HEK293 (cell line): Measurements from ENCODE around the gene BYSL.

Experiments used
- GLI4 ChIP-seq: fragments of 450-650 bp; formaldehyde crosslinking; IDR thresholded peaks from 2 replicates; pipeline ENCODE4 v1.5.1; 2016; ENCODE audit warnings: missing biosample characterization, missing genetic modification characterization
- KLF10 ChIP-seq: fragments of 450-650 bp; IDR thresholded peaks from 2 replicates; pipeline ENCODE4 v1.5.1; 2018; ENCODE audit warnings: missing biosample characterization, mild to moderate bottlenecking, missing genetic modification characterization
- KLF16 ChIP-seq: fragments of 450-650 bp; formaldehyde crosslinking; IDR thresholded peaks from 2 replicates; pipeline ENCODE4 v1.5.1; 2017; ENCODE audit warnings: missing biosample characterization, missing genetic modification characterization
- KLF17 ChIP-seq: fragments of 450-650 bp; formaldehyde crosslinking; IDR thresholded peaks from 2 replicates; pipeline ENCODE4 v1.5.1; 2016; ENCODE audit warnings: missing biosample characterization, missing genetic modification characterization
- KLF8 ChIP-seq: fragments of 450-650 bp; formaldehyde crosslinking; IDR thresholded peaks from 2 replicates; pipeline ENCODE4 v1.5.1; 2016; ENCODE audit warnings: missing biosample characterization, missing genetic modification characterization
- MEIS1 ChIP-seq: sonication (generic); formaldehyde crosslinking; IDR thresholded peaks from 2 replicates; pipeline ENCODE4 v1.8.1; 2022; ENCODE audit warnings: missing genetic modification reagents, mild to moderate bottlenecking, borderline replicate concordance
- OVOL3 ChIP-seq: fragments of 450-650 bp; formaldehyde crosslinking; IDR thresholded peaks from 2 replicates; pipeline ENCODE4 v1.5.1; 2016; ENCODE audit warnings: missing biosample characterization, missing genetic modification characterization
- REST ChIP-seq: fragments of 450-650 bp; formaldehyde crosslinking; IDR thresholded peaks from 2 replicates; pipeline ENCODE4 v1.5.1; 2016; ENCODE audit warnings: missing biosample characterization, missing genetic modification characterization
- SALL2 ChIP-seq: fragments of 450-650 bp; formaldehyde crosslinking; IDR thresholded peaks from 2 replicates; pipeline ENCODE4 v1.5.0; 2017; ENCODE audit warnings: missing biosample characterization, mild to moderate bottlenecking, missing genetic modification characterization, borderline replicate concordance
- SP2 ChIP-seq: fragments of 450-650 bp; formaldehyde crosslinking; IDR thresholded peaks from 2 replicates; pipeline ENCODE4 v1.5.1; 2016; ENCODE audit warnings: missing biosample characterization, missing genetic modification characterization
- TCF7L2 ChIP-seq: IDR thresholded peaks from 2 replicates; pipeline ENCODE4 v1.6.1; 2011; ENCODE audit warnings: low read depth, mild to moderate bottlenecking, inconsistent platforms, low read length, moderate library complexity, borderline replicate concordance
- TRIM28 ChIP-seq: IDR thresholded peaks from 2 replicates; pipeline ENCODE4 v1.6.1; 2011; ENCODE audit warnings: low read length, control low read depth, borderline replicate concordance
- ZBTB10 ChIP-seq: fragments of 450-650 bp; formaldehyde crosslinking; IDR thresholded peaks from 2 replicates; pipeline ENCODE4 v1.5.1; 2016; ENCODE audit warnings: missing biosample characterization, missing genetic modification characterization
- ZBTB11 ChIP-seq: fragments of 450-650 bp; formaldehyde crosslinking; conservative IDR thresholded peaks from 2 replicates; pipeline ENCODE4 v1.5.1; 2016; ENCODE audit warnings: low read depth, missing biosample characterization, missing genetic modification characterization
- ZBTB48 ChIP-seq: fragments of 450-650 bp; formaldehyde crosslinking; IDR thresholded peaks from 2 replicates; pipeline ENCODE4 v1.5.1; 2016; ENCODE audit warnings: missing biosample characterization, missing genetic modification characterization
- ZEB2 ChIP-seq: fragments of 450-650 bp; formaldehyde crosslinking; IDR thresholded peaks from 2 replicates; pipeline ENCODE4 v1.5.1; 2016; ENCODE audit warnings: missing biosample characterization, missing genetic modification characterization
- ZNF16 ChIP-seq: fragments of 450-650 bp; formaldehyde crosslinking; IDR thresholded peaks from 2 replicates; pipeline ENCODE4 v1.5.1; 2016; ENCODE audit warnings: low read depth, missing biosample characterization, missing genetic modification characterization
- ZNF248 ChIP-seq: fragments of 450-650 bp; formaldehyde crosslinking; IDR thresholded peaks from 2 replicates; pipeline ENCODE4 v1.5.1; 2017; ENCODE audit warnings: missing biosample characterization, missing genetic modification characterization
- ZNF391 ChIP-seq: fragments of 450-650 bp; formaldehyde crosslinking; IDR thresholded peaks from 2 replicates; pipeline ENCODE4 v1.5.1; 2016; ENCODE audit warnings: low read depth, missing biosample characterization, missing genetic modification characterization, borderline replicate concordance
- ZNF426 ChIP-seq: fragments of 450-650 bp; formaldehyde crosslinking; IDR thresholded peaks from 2 replicates; pipeline ENCODE4 v1.5.1; 2017; ENCODE audit warnings: missing biosample characterization, missing genetic modification characterization, mild to moderate bottlenecking, inconsistent platforms, moderate library complexity
- ZNF560 ChIP-seq: fragments of 450-650 bp; formaldehyde crosslinking; IDR thresholded peaks from 2 replicates; pipeline ENCODE4 v1.5.1; 2017; ENCODE audit warnings: missing biosample characterization, missing genetic modification characterization, borderline replicate concordance
- ZNF600 ChIP-seq: fragments of 450-650 bp; formaldehyde crosslinking; IDR thresholded peaks from 2 replicates; pipeline ENCODE4 v1.5.1; 2016; ENCODE audit warnings: missing biosample characterization, missing genetic modification characterization
- ZNF623 ChIP-seq: fragments of 450-650 bp; formaldehyde crosslinking; IDR thresholded peaks from 2 replicates; pipeline ENCODE4 v1.5.1; 2016; ENCODE audit warnings: missing biosample characterization, missing genetic modification characterization
- ZNF645 ChIP-seq: fragments of 450-650 bp; formaldehyde crosslinking; IDR thresholded peaks from 2 replicates; pipeline ENCODE4; 2016; ENCODE audit warnings: missing biosample characterization, missing genetic modification characterization
- ZNF704 ChIP-seq: fragments of 450-650 bp; formaldehyde crosslinking; IDR thresholded peaks from 2 replicates; pipeline ENCODE4 v1.5.1; 2016; ENCODE audit warnings: missing biosample characterization, missing genetic modification characterization
- ZNF792 ChIP-seq: fragments of 450-650 bp; formaldehyde crosslinking; IDR thresholded peaks from 2 replicates; pipeline ENCODE4 v1.5.1; 2016; ENCODE audit warnings: missing biosample characterization, missing genetic modification characterization
- ZNF830 ChIP-seq: fragments of 450-650 bp; IDR thresholded peaks from 2 replicates; pipeline ENCODE4 v1.5.0; 2018; ENCODE audit warnings: missing biosample characterization, missing genetic modification characterization, low read depth, mild to moderate bottlenecking, moderate library complexity

Gene BYSL

GRCh38 chr6:41964201-41964887 is 43.0 kb downstream of the BYSL start (continued):
- TF ChIP-seq ZNF792 (tag by site-specific recombination) (no peak), MEIS1 (CRISPR knock-in tag) (no peak), KLF8 (tag by site-specific recombination) (no peak), ZNF560 (no peak), ZBTB11 (tag by site-specific recombination) (no peak), OVOL3 (no peak), ZNF830 (tag by site-specific recombination) (no peak), ZNF16 (no peak), GLI4 (no peak), ZNF645 (tag by site-specific recombination) (no peak), ZNF426 (no peak), KLF17 (tag by site-specific recombination) (no peak), SALL2 (tag by site-specific recombination) (0 out of 2 replicates have a peak, but pooled peaks have one; percentile 58), KLF16 (no peak), ZNF704 (no peak), TCF7L2 (no peak), ZNF391 (tag by site-specific recombination) (no peak), KLF10 (tag by site-specific recombination) (no peak), ZEB2 (tag by site-specific recombination) (no peak), ZNF248 (tag by site-specific recombination) (0 out of 2 replicates have a peak, but pooled peaks have one; percentile 14), SP2 (tag by site-specific recombination) (no peak), ZNF600 (tag by site-specific recombination) (0 out of 2 replicates have a peak, but pooled peaks have one; percentile 18), ZBTB48 (tag by site-specific recombination) (no peak), TRIM28 (no peak), ZNF623 (tag by site-specific recombination) (no peak), REST (no peak), ZBTB10 (tag by site-specific recombination) (no peak)
